Panc1 (cell line): ENCODE results near the gene PRPF31. TPM values are rescaled to one million over a fixed set of nuclear protein-coding genes. Genes with fewer than 3 reads are reported as not detected.

Source experiments
- ATAC-seq: fragments of 200-7000 bp; cut with Tn5 transposase; 2 replicates; pipeline ENCODE4 v1.9.1; 2020; ENCODE audit warnings: mild to moderate bottlenecking, moderate library complexity
- BruUV-seq: library from RNA; stranded (reverse); fragments of 400-500 nt; replicated peaks from 2 replicates; lab custom pipeline; 2021; lab: Mats Ljungman, UMichigan
- CTCF ChIA-PET: fragments of 300-600 bp; sonication (Branson Sonifier 250); formaldehyde crosslinking; loops from one replicate; lab custom pipeline; 2022; ENCODE audit warnings: antibody characterized with exemption; lab: Charles Lee
- POLR2A ChIA-PET: fragments of 300-600 bp; sonication (Branson Sonifier 250); formaldehyde crosslinking; loops from one replicate; lab custom pipeline; 2022; ENCODE audit warnings: antibody characterized with exemption; lab: Charles Lee
- DNase-seq: peaks from one replicate; pipeline ENCODE4 v3.0.0-alpha.2; 2010; ENCODE audit warnings: low read depth, low spot score
- H3K27ac ChIP-seq: 2 replicates; pipeline ENCODE4 v1.5.1; 2011; ENCODE audit warnings: mild to moderate bottlenecking, low read length, inconsistent platforms
- H3K27me3 ChIP-seq: fragments of 200-500 bp; sonication (Bioruptor generic); 2 replicates; pipeline ENCODE4 v1.6.0; 2014; ENCODE audit warnings: low read length, inconsistent platforms; ENCODE audit not compliant: control insufficient read depth, insufficient read depth
- H3K36me3 ChIP-seq: fragments of 200-500 bp; sonication (Bioruptor generic); 2 replicates; pipeline ENCODE4 v1.5.1; 2014; ENCODE audit warnings: inconsistent platforms, mild to moderate bottlenecking, low read length, moderate library complexity; ENCODE audit not compliant: control insufficient read depth, insufficient read depth
- H3K4me1 ChIP-seq: 2 replicates; pipeline ENCODE4 v1.5.1; 2011; ENCODE audit warnings: inconsistent platforms, mild to moderate bottlenecking, low read length, moderate library complexity; ENCODE audit not compliant: control insufficient read depth, insufficient read depth
- H3K4me3 ChIP-seq, 2 experiments: 2 replicates each; pipeline ENCODE4 v1.5.1; 2011 to 2012; ENCODE audit warnings: low read depth in 2 of 2, low read length in 2 of 2, mild to moderate bottlenecking in 2 of 2, inconsistent platforms in 1 of 2, moderate library complexity in 1 of 2
- H3K9me3 ChIP-seq: fragments of 200-500 bp; sonication (Bioruptor generic); 2 replicates; pipeline ENCODE4 v1.5.1; 2014; ENCODE audit warnings: low read depth, mild to moderate bottlenecking, inconsistent platforms, low read length, moderate library complexity; ENCODE audit not compliant: control insufficient read depth, insufficient read depth
- CTCF ChIP-seq: fragments of 450-650 bp; IDR thresholded peaks from 2 replicates; pipeline ENCODE4 v1.5.1; 2017; ENCODE audit warnings: mild to moderate bottlenecking
- POLR2AphosphoS5 ChIP-seq: IDR thresholded peaks from 2 replicates; pipeline ENCODE4 v1.6.1; 2012; ENCODE audit warnings: mild to moderate bottlenecking, low read depth, low read length, moderate library complexity
- REST ChIP-seq, 2 experiments: IDR thresholded peaks; 2 replicates each; pipeline ENCODE4 v1.6.1; 2011 to 2012; ENCODE audit warnings: low read depth in 2 of 2, control low read depth in 1 of 2, low read length in 1 of 2, mild to moderate bottlenecking in 1 of 2, moderate library complexity in 1 of 2; ENCODE audit not compliant: insufficient read depth in 1 of 2
- SIN3A ChIP-seq: IDR thresholded peaks from 2 replicates; pipeline ENCODE4 v1.6.1; 2012; ENCODE audit warnings: low read depth, mild to moderate bottlenecking, low read length, moderate library complexity, borderline replicate concordance; ENCODE audit not compliant: insufficient read depth
- TCF7L2 ChIP-seq: IDR thresholded peaks from 2 replicates; pipeline ENCODE4 v1.6.1; 2011; ENCODE audit warnings: mild to moderate bottlenecking, low read depth, low read length, inconsistent platforms
- in situ Hi-C: cut with HindIII; loops from 2 replicates; pipeline ENCODE4 v1.10.0; 2016; ENCODE audit warnings: low sequenced_read_pairs, low pct_unique_long_range_greater_than_20kb
- intact Hi-C: fragments of 100-400 bp; cut with micrococcal nuclease; formaldehyde crosslinking; loops from one replicate; pipeline ENCODE4 v1.10.0; 2022; ENCODE audit not compliant: unreplicated experiment
- total RNA-seq: library from RNA; stranded (reverse); gene quantifications from one replicate; pipeline ENCODE4 v1.2.1, GENCODE V29; 2021; ENCODE audit not compliant: unreplicated experiment

The PRPF31 gene
- total RNA-seq, 1 experiment from 2014 or later: 117 TPM

GRCh38 chr19:54106716-54107115, 8.8 kb upstream of the PRPF31 start:
- ChIA-PET CTCF (no interaction called here), POLR2A (interaction anchor here (0.6 kb wide), 1 partner anchor 313 kb away, joined by 4 read pairs; no protein-coding TSS in a partner anchor)
- Histone ChIP-seq H3K36me3 (no peaks in the 10 kb centered on the region; the same call in 1 of the 2 replicates), H3K9me3 (no peaks in the 10 kb centered on the region), H3K27ac (no peak overlapping the region), H3K4me1 (0 out of 2 replicates have a peak, but pooled peaks cover 13% of the 10 kb centered on the region), H3K27me3 (no peaks in the 10 kb centered on the region), H3K4me3 (no peak overlapping the region)
- ATAC-seq (no peak), DNase-seq (no peak)
- no peak for TF ChIP-seq SIN3A
- TF ChIP-seq TCF7L2: no peak
- TF ChIP-seq REST (IDR thresholded peaks at IDR 0.05; ENCODE audit: insufficient read depth in 1 of 2, low read depth in 2 of 2, low read length in 1 of 2): no peak
- no peak for TF ChIP-seq CTCF
- no peak for TF ChIP-seq POLR2AphosphoS5
- intact Hi-C loops (no loop called here), in situ Hi-C loops (no loop called here)
- no TSS peak for BruUV-seq

GRCh38 chr19:54107876-54108490, 7.6 kb upstream of the PRPF31 start:
- no TSS peak for BruUV-seq
- no peak for TF ChIP-seq SIN3A
- TF ChIP-seq POLR2AphosphoS5: no peak
- TF ChIP-seq TCF7L2: no peak
- TF ChIP-seq CTCF: no peak
- no peak for TF ChIP-seq REST (IDR thresholded peaks at IDR 0.05; ENCODE audit: insufficient read depth in 1 of 2, low read depth in 2 of 2, low read length in 1 of 2)
- Histone ChIP-seq H3K27me3 (no peaks in the 10 kb centered on the region), H3K9me3 (no peaks in the 10 kb centered on the region), H3K4me3 (no peak overlapping the region), H3K27ac (0 out of 2 replicates have a peak overlapping the region, but pooled peaks have one; percentile 5), H3K36me3 (no peaks in the 10 kb centered on the region; the same call in 1 of the 2 replicates), H3K4me1 (0 out of 2 replicates have a peak, but pooled peaks cover 9% of the 10 kb centered on the region)
- ChIA-PET POLR2A (no interaction called here), CTCF (no interaction called here)
- in situ Hi-C loops (no loop called here), intact Hi-C loops (no loop called here)
- ATAC-seq (peak; percentile 5; the same call in 1 of the 2 replicates), DNase-seq (no peak)
